Heart left ventricle (tissue), 16 donors: Measurements from ENCODE around the gene NEK9. TPM values are rescaled to one million over a fixed set of nuclear protein-coding genes. Genes with fewer than 3 reads are reported as not detected.

Source experiments
- ATAC-seq, 4 donors: fragments of 200-7000 bp; cut with Tn5 transposase; one replicate each; pipeline ENCODE4 v1.9.1; 2020 to 2022; ENCODE audit warnings: moderate library complexity in 4 of 4, mild to moderate bottlenecking in 3 of 4, moderate number of reproducible peaks in 1 of 4
- DNase-seq, 5 donors: peaks; one replicate each; pipeline ENCODE4 v3.0.0-alpha.2; 2020
- H3K27ac ChIP-seq, 12 donors: fragments of 200-600 bp; sonication (generic) in 4 of 12; one replicate each; pipeline versions ENCODE4 v1.5.0 to v1.8.0; 2016 to 2022; ENCODE audit warnings: mild to moderate bottlenecking in 2 of 12
- H3K27me3 ChIP-seq, 9 donors: fragments of 200-600 bp; sonication (generic) in 2 of 9; one replicate each; pipeline versions ENCODE4 v1.5.1 to v1.8.0; 2016 to 2022; ENCODE audit warnings: mild to moderate bottlenecking in 3 of 9
- H3K36me3 ChIP-seq, 9 donors: fragments of 200-600 bp; sonication (generic) in 2 of 9; one replicate each; pipeline versions ENCODE4 v1.5.0 to v1.8.0; 2018 to 2022; ENCODE audit warnings: mild to moderate bottlenecking in 2 of 9
- H3K4me1 ChIP-seq, 12 donors: fragments of 200-600 bp; sonication (generic) in 4 of 12; one replicate each; pipeline versions ENCODE4 v1.5.0 to v1.8.0; 2016 to 2022; ENCODE audit warnings: mild to moderate bottlenecking in 3 of 12
- H3K4me3 ChIP-seq, 12 donors: fragments of 200-600 bp; sonication (generic) in 4 of 12; one replicate each; pipeline versions ENCODE4 v1.5.0 to v1.8.0; 2017 to 2022; ENCODE audit warnings: mild to moderate bottlenecking in 9 of 12, moderate library complexity in 4 of 12
- H3K9me3 ChIP-seq, 12 donors: fragments of 200-600 bp; sonication (generic) in 4 of 12; one replicate each; pipeline versions ENCODE4 v1.5.0 to v1.8.0; 2016 to 2022; ENCODE audit warnings: mild to moderate bottlenecking in 1 of 12
- POLR2A ChIP-seq, 2 donors: fragments of 450-650 bp; IDR thresholded peaks; one replicate each; pipeline ENCODE4 v1.6.1; 2017; ENCODE audit warnings: antibody characterized with exemption in 2 of 2, mild to moderate bottlenecking in 2 of 2, moderate library complexity in 2 of 2
- WGBS, 4 donors: extraction: QIAGEN DNeasy Blood & Tissue Kit in 2 of 4; methylation state at CpG; one replicate each; pipeline versions ENCODE4 v1.1.5 to v1.1.7; 2013 to 2018; 5-methylcytosine and 5-hydroxymethylcytosine counted together
- intact Hi-C, 10 donors: fragments of 100-400 bp; cut with DNase I; formaldehyde crosslinking; loops; one replicate each; pipeline versions ENCODE4 v1.11.1 to v1.14.2; 2022
- polyA plus RNA-seq, 2 donors: library from polyadenylated mRNA; stranded (reverse); fragments of 200-250 nt; gene quantifications; one replicate each; pipeline ENCODE4 v1.2.3, GENCODE V29; 2013
- total RNA-seq, 9 donors: library from RNA; depleted of rRNA in 2 of 9; stranded (reverse); fragments of >200 nt in 2 of 9; fragmentation: NEBNext Ultra II Directional in 3 of 9; extraction: Animal tissue kit (Norgen Biotek cat#: 25700) in 3 of 9; gene quantifications; one replicate each; pipeline versions ENCODE4 v1.1.0 to v1.2.4, GENCODE V29; 2016 to 2023
- TF ChIP-seq, protein P1 (sequence below), 12 donors: fragments of 200-600 bp; sonication (generic) in 4 of 12; IDR thresholded peaks; one replicate each; pipeline versions ENCODE4 v1.5.0 to v1.8.0; 2018 to 2022; ENCODE audit warnings: antibody characterized with exemption in 12 of 12, mild to moderate bottlenecking in 5 of 12
- donor health status: ischemic (EF 13 %, LVEDD 7.1; RV severe dilation, severe dysfunction).
- donor health status: healthy with polysubstance abuse.
- donor health status: DM: no; HTN: yes; CAD: no.
- donor health status: DM: no; HTN: no; CAD: no.
- donor health status: ischemic (EF 25% LVEDD 6.9; RV normal size, moderate dysfunction).
- donor health status: ischemic (EF 25% LVEDD 5.7; RV mildly dilated, moderate dysfunction).
- donor health status: healthy.
- donor health status: DM: yes; HTN: yes; CAD: no.
- donor health status: ischemic (EF 35%, LVEDD 5.7; RV mildly dilated, moderate dysfunction).
- donor health status: nonischemic (EF 11% LVEDD 7.7; RV severe dilation, severe dysfunction).
- donor health status: DM: yes; HTN: yes; CAD: no.
- donor health status: PGD.
- donor health status: ischemic (EF 29% LVEDD 5.4; RV normal size, mild dysfunction).
- donor health status: nonischemic (EF 23%, LVEDD 6.1; RV moderate dilation, normal function).

Gene NEK9
- total and polyA plus RNA-seq, 11 donors: 40.1 to 114 (median 94.3) TPM

DNA sequence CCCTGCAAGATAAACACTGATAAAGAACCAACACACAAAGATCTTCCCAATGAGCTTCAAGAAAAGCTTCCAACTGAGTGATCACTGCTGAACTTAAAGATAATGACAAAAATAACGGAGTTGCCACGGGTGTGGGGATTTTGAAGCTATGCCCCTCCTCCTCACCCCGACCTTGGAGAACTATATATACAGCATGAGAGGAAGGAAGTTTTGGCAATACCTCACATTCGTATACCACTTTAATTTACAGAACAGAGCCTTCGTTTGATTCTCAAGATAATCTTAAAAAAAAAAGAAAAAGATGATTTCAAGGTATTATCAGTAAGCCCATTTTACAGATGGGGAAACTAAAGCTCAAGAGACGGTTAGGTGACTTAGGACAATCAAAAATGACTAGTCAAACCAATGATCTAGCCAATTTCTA lies 715 bp downstream of the NEK9 start:
- intact Hi-C loops: loop anchor here in 3 of 10 donors (5.0 to 10.0 kb wide), 2 partner anchors 51 to 299 kb away; partner anchors contain the start of genes TMED10 (in 2 of the 3) and JDP2 (in 1 of the 3)
- WGBS, 4 donors: 2 to 3% (median 3%) methylated on average over 6 of the region's 6 CpGs
- peaks cover 0 to 28% (median 20%) of the 10 kb centered on the region in 9 donors for H3K36me3 ChIP-seq

GRCh38 chr14:75125617-75126016 lies 1.2 kb downstream of the NEK9 start:
- WGBS, 4 donors: 58 to 71% (median 68%) methylated on average over 5 of the region's 5 CpGs
- TF ChIP-seq POLR2A (IDR thresholded peaks at IDR 0.05): no peak
- TF ChIP-seq, protein P1, sequence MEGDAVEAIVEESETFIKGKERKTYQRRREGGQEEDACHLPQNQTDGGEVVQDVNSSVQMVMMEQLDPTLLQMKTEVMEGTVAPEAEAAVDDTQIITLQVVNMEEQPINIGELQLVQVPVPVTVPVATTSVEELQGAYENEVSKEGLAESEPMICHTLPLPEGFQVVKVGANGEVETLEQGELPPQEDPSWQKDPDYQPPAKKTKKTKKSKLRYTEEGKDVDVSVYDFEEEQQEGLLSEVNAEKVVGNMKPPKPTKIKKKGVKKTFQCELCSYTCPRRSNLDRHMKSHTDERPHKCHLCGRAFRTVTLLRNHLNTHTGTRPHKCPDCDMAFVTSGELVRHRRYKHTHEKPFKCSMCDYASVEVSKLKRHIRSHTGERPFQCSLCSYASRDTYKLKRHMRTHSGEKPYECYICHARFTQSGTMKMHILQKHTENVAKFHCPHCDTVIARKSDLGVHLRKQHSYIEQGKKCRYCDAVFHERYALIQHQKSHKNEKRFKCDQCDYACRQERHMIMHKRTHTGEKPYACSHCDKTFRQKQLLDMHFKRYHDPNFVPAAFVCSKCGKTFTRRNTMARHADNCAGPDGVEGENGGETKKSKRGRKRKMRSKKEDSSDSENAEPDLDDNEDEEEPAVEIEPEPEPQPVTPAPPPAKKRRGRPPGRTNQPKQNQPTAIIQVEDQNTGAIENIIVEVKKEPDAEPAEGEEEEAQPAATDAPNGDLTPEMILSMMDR (IDR thresholded peaks at IDR 0.05): no peak
- DNase-seq (no peak), ATAC-seq (no peak)
- Histone ChIP-seq H3K4me1 (peaks cover 3 to 49% (median 29%) of the 10 kb centered on the region in 12 donors), H3K36me3 (peaks cover 0 to 30% (median 23%) of the 10 kb centered on the region in 9 donors), H3K9me3 (no peaks in the 10 kb centered on the region), H3K27me3 (no peaks in the 10 kb centered on the region), H3K27ac (peak overlapping the region in 6 of 12 donors; percentile 88 to 99 (median 96)), H3K4me3 (peak overlapping the region in 9 of 12 donors; percentile 65 to 96 (median 82))
- intact Hi-C loops: loop anchor here in 3 of 10 donors (5.0 to 10.0 kb wide), 2 partner anchors 52 to 299 kb away; partner anchors contain the start of genes TMED10 (in 2 of the 3) and JDP2 (in 1 of the 3)

More for the DNA sequence above, 715 bp downstream of the NEK9 start:
- peak overlapping the region; percentile 57 to 96 (median 80) for H3K4me3 ChIP-seq
- peak overlapping the region; percentile 87 to 99 (median 97) for H3K27ac ChIP-seq
- H3K9me3 ChIP-seq: no peaks in the 10 kb centered on the region
- TF ChIP-seq, protein P1 (IDR thresholded peaks at IDR 0.05): no peak
- TF ChIP-seq POLR2A (IDR thresholded peaks at IDR 0.05): no peak
- H3K27me3 ChIP-seq: no peaks in the 10 kb centered on the region
- DNase-seq: no peak
- ATAC-seq: no peak
- peaks cover 3 to 47% (median 29%) of the 10 kb centered on the region in 12 donors for H3K4me1 ChIP-seq

GRCh38 chr14:75123991-75124390 lies 2.9 kb downstream of the NEK9 start:
- Histone ChIP-seq H3K4me1 (peaks cover 3 to 57% (median 29%) of the 10 kb centered on the region in 12 donors), H3K4me3 (no peak overlapping the region), H3K27me3 (no peaks in the 10 kb centered on the region), H3K36me3 (peaks cover 0 to 42% (median 31%) of the 10 kb centered on the region in 9 donors), H3K9me3 (no peaks in the 10 kb centered on the region), H3K27ac (peak overlapping the region in 3 of 12 donors; percentile 23 to 45 (median 38))
- intact Hi-C loops: loop anchor here in 1 of 10 donors (10.0 kb wide), 1 partner anchor 301 kb away; the partner anchor contains the start of gene JDP2
- ATAC-seq: peak in 3 of 4 donors; percentile 7 to 22 (median 19)
- WGBS, 4 donors: 20 to 37% (median 35%) methylated on average over 7 of the region's 7 CpGs
- TF ChIP-seq, protein P1 (IDR thresholded peaks at IDR 0.05): no peak
- no peak for TF ChIP-seq POLR2A (IDR thresholded peaks at IDR 0.05)
- DNase-seq: peak in 1 of 5 donors; percentile 24

DNA sequence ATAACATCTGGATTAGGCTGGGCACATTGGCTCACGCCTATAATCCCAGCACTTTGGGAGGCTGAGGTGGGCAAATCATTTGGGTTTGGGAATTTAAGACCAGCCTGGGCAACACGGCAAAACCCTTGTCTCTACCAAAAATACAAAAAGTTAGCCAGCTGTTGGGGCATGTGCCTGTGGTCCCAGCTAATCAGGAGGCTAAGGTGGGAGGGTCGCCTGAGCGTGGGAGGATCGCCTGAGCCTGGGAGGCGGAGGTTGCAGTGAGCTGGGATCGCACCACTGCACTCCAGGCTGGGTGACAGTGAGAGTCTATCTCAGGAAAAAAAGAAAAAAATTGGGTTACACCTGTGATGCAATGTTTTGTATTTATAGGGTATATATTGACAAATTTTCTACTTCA lies 5.3 kb downstream of the NEK9 start:
- DNase-seq (no peak), ATAC-seq (no peak)
- peak overlapping the region in 1 of 12 donors; percentile 6 for H3K27ac ChIP-seq
- TF ChIP-seq POLR2A (IDR thresholded peaks at IDR 0.05): no peak
- TF ChIP-seq, protein P1 (IDR thresholded peaks at IDR 0.05): no peak
- no peaks in the 10 kb centered on the region for H3K9me3 ChIP-seq
- peaks cover 0 to 66% (median 56%) of the 10 kb centered on the region in 9 donors for H3K36me3 ChIP-seq
- intact Hi-C loops: loop anchor here in 1 of 10 donors (10.0 kb wide), 1 partner anchor 303 kb away; the partner anchor contains the start of gene JDP2
- no peak overlapping the region for H3K4me3 ChIP-seq
- peaks cover 0 to 40% (median 15%) of the 10 kb centered on the region in 12 donors for H3K4me1 ChIP-seq
- H3K27me3 ChIP-seq: no peaks in the 10 kb centered on the region
- WGBS, 4 donors: 89 to 94% (median 93%) methylated on average over 7 of the region's 7 CpGs
